Subcutaneous abdominal adipose tissue (tissue), 5 donors: Measurements from ENCODE around the gene KRTDAP.

Experiments used
- H3K27ac ChIP-seq: one replicate; pipeline ENCODE4 v1.7.0; 2013; ENCODE audit warnings: low read depth, mild to moderate bottlenecking, inconsistent platforms, low read length, moderate library complexity
- H3K27me3 ChIP-seq, 5 donors: one replicate each; pipeline ENCODE4 v1.7.0; 2013; ENCODE audit warnings: low read length in 5 of 5, inconsistent platforms in 1 of 5; ENCODE audit not compliant: control insufficient read depth in 5 of 5, insufficient read depth in 4 of 5
- H3K36me3 ChIP-seq, 5 donors: one replicate each; pipeline ENCODE4 v1.7.0; 2013; ENCODE audit warnings: low read length in 5 of 5; ENCODE audit not compliant: control insufficient read depth in 5 of 5, insufficient read depth in 5 of 5
- H3K4me1 ChIP-seq, 5 donors: one replicate each; pipeline ENCODE4 v1.7.0; 2013; ENCODE audit warnings: low read length in 5 of 5, mild to moderate bottlenecking in 3 of 5, moderate library complexity in 1 of 5; ENCODE audit not compliant: control insufficient read depth in 5 of 5, insufficient read depth in 5 of 5
- H3K4me3 ChIP-seq, 5 donors: one replicate each; pipeline ENCODE4 v1.7.0; 2013; ENCODE audit warnings: low read length in 5 of 5, low read depth in 1 of 5
- H3K9ac ChIP-seq, 5 donors: one replicate each; pipeline ENCODE4 v1.7.0; 2013; ENCODE audit warnings: low read length in 5 of 5, mild to moderate bottlenecking in 4 of 5, moderate library complexity in 3 of 5
- H3K9me3 ChIP-seq, 5 donors: one replicate each; pipeline ENCODE4 v1.7.0; 2013; ENCODE audit warnings: low read length in 5 of 5; ENCODE audit not compliant: control insufficient read depth in 5 of 5
- donor health status: healthy.
- donor health status: healthy.
- donor health status: healthy.
- donor health status: healthy.
- donor health status: healthy.

Gene KRTDAP, protein sequence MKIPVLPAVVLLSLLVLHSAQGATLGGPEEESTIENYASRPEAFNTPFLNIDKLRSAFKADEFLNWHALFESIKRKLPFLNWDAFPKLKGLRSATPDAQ

GRCh38 chr19:35490364-35490763, at the start of gene KRTDAP:
KRTDAP (minus strand) TSS chr19:35490464; CDS start chr19:35490442, 22 bp downstream.
- Histone ChIP-seq H3K27me3 (peaks cover 0 to 13% (median 8%) of the 10 kb centered on the region in 5 donors), H3K9me3 (no peaks in the 10 kb centered on the region), H3K4me1 (peaks cover 0 to 11% (median 4%) of the 10 kb centered on the region in 5 donors), H3K27ac (no peak within 1 kb of the TSS), H3K36me3 (no peaks in the 10 kb centered on the region), H3K9ac (no peak within 1 kb of the TSS), H3K4me3 (no peak within 1 kb of the TSS)

GRCh38 chr19:35539850-35540249, 49.6 kb upstream of the KRTDAP start:
- H3K27me3 ChIP-seq, result peaks cover 0 to 3% (median 0%) of the 10 kb centered on the region in 5 donors
- H3K36me3 ChIP-seq, result peaks cover 0 to 5% (median 0%) of the 10 kb centered on the region in 5 donors
- H3K27ac ChIP-seq, result no peak overlapping the region
- no peaks in the 10 kb centered on the region for H3K9me3 ChIP-seq
- H3K4me1 ChIP-seq, result peaks cover 0 to 9% (median 8%) of the 10 kb centered on the region in 5 donors
- H3K9ac ChIP-seq, result no peak overlapping the region
- H3K4me3 ChIP-seq, result no peak overlapping the region

GRCh38 chr19:35539314-35539713, 49.0 kb upstream of the KRTDAP start:
- peaks cover 0 to 5% (median 0%) of the 10 kb centered on the region in 5 donors for H3K36me3 ChIP-seq
- H3K27me3 ChIP-seq, result peaks cover 0 to 8% (median 2%) of the 10 kb centered on the region in 5 donors
- H3K27ac ChIP-seq, result no peak overlapping the region
- no peak overlapping the region for H3K9ac ChIP-seq
- H3K4me1 ChIP-seq, result peaks cover 0 to 4% (median 3%) of the 10 kb centered on the region in 5 donors
- no peaks in the 10 kb centered on the region for H3K9me3 ChIP-seq
- H3K4me3 ChIP-seq, result no peak overlapping the region

DNA sequence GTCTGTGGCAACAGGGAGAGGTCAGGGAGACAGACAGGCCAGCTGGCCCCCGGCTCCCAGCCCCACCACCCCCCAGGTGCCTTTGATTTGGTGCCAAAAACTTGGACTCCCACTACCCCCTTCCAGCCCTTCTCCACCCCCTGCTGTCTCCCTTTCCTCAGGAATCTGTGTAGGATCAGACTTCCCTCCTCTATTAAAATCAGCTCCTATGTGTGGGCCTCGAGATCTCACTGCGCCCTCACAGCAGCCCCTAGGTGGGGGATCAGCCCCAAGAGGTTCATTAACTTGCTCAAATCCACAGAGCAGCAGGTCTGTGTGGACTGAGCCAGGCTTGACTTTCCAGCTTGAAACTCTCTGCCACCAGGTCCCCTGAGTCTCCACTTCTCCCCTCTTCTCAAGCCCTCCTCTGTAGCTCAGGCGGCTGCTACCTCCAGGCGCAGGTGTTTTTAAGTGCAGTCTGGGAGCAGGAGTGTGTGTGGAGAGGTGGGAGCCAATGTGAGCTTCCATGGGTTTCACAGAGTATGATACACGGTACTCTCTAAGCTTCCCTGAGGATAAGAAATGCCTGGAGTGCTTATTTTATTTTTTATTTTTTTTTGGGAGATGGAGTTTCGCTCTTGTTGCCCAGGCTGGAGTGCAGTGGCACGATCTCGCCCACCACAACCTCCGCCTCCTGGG, 44.7 kb upstream of the KRTDAP start:
- H3K9me3 ChIP-seq, result no peaks in the 10 kb centered on the region
- peaks cover 17 to 34% (median 29%) of the 10 kb centered on the region in 5 donors for H3K27me3 ChIP-seq
- H3K9ac ChIP-seq, result no peak overlapping the region
- no peak overlapping the region for H3K27ac ChIP-seq
- peaks cover 0 to 16% (median 8%) of the 10 kb centered on the region in 5 donors for H3K4me1 ChIP-seq
- no peak overlapping the region for H3K4me3 ChIP-seq
- H3K36me3 ChIP-seq, result no peaks in the 10 kb centered on the region

- no peaks in the 10 kb centered on the region for H3K9me3 ChIP-seq
- no peak overlapping the region for H3K9ac ChIP-seq
- H3K36me3 ChIP-seq, result no peaks in the 10 kb centered on the region
- peaks cover 19 to 41% (median 38%) of the 10 kb centered on the region in 5 donors for H3K27me3 ChIP-seq
- H3K27ac ChIP-seq, result no peak overlapping the region
- peak overlapping the region in 1 of 5 donors; percentile 10 for H3K4me3 ChIP-seq
- peaks cover 0 to 16% (median 8%) of the 10 kb centered on the region in 5 donors for H3K4me1 ChIP-seq
These were observed 43.6 kb upstream of the KRTDAP start for GRCh38 chr19:35533822-35534392.

DNA sequence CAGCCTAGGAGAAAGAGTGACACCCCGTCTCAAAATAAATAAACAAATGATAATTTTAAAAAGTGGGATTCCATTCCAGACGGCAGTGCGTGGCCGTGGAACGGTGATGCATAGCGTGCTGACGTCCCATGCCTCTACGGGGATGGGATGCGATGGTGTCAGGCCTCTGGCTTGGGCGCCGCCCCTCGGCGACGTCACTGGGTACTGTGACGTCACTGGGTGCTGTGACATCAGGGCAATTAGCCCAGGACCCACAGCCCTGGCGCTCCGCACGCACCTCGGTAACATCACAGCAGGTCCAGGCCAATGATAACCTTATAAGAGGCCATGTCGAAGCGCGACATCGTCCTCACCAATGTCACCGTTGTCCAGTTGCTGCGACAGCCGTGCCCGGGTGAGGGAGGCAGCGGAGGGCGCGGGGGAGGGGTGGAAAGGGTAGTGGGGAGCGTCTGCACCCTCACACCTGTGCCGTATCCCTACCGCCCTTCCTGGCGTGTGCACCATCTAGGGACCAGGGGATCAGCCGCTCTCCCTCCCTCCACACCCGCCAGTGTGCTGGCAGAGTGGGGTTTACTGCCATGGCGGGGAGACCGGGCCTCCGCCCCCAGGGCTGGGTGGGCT, 43.0 kb upstream of the KRTDAP start, which contains the start of gene GAPDHS:
TSS of gene GAPDHS (plus strand) at position 256 of the 621 bp plus-strand sequence. CDS start at position 328, 72 bp downstream.
- H3K27me3 ChIP-seq, result peaks cover 25 to 46% (median 43%) of the 10 kb centered on the region in 5 donors
- H3K27ac ChIP-seq, result no peak within 1 kb of the TSS
- peaks cover 0 to 16% (median 8%) of the 10 kb centered on the region in 5 donors for H3K4me1 ChIP-seq
- no peaks in the 10 kb centered on the region for H3K36me3 ChIP-seq
- no peak within 1 kb of the TSS for H3K9ac ChIP-seq
- H3K4me3 ChIP-seq, result peak within 1 kb of the TSS in 1 of 5 donors; percentile 10
- no peaks in the 10 kb centered on the region for H3K9me3 ChIP-seq

DNA sequence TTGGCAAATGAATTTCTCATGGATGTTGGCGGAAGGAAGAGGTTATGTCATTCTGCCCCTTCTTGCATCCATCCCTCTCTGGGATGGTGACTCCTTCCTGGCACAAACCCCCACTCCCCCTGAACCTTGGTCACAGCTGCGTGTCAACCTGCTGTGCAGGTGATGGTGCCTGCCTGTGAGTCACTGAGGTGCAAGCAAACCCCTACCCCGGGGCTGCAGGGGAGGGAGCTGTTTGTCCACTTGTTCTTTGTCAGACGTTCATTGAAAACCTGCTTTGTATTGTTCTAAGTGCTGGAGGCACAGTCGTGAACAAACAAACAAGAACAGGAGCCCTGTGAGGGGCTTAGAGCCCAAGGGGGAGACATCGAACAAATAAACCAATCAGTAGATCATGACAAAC, 41.0 kb upstream of the KRTDAP start:
- Histone ChIP-seq H3K27me3 (peaks cover 25 to 57% (median 52%) of the 10 kb centered on the region in 5 donors), H3K4me1 (peaks cover 0 to 16% (median 8%) of the 10 kb centered on the region in 5 donors), H3K36me3 (no peaks in the 10 kb centered on the region), H3K27ac (no peak overlapping the region), H3K4me3 (no peak overlapping the region), H3K9ac (no peak overlapping the region), H3K9me3 (no peaks in the 10 kb centered on the region)

DNA sequence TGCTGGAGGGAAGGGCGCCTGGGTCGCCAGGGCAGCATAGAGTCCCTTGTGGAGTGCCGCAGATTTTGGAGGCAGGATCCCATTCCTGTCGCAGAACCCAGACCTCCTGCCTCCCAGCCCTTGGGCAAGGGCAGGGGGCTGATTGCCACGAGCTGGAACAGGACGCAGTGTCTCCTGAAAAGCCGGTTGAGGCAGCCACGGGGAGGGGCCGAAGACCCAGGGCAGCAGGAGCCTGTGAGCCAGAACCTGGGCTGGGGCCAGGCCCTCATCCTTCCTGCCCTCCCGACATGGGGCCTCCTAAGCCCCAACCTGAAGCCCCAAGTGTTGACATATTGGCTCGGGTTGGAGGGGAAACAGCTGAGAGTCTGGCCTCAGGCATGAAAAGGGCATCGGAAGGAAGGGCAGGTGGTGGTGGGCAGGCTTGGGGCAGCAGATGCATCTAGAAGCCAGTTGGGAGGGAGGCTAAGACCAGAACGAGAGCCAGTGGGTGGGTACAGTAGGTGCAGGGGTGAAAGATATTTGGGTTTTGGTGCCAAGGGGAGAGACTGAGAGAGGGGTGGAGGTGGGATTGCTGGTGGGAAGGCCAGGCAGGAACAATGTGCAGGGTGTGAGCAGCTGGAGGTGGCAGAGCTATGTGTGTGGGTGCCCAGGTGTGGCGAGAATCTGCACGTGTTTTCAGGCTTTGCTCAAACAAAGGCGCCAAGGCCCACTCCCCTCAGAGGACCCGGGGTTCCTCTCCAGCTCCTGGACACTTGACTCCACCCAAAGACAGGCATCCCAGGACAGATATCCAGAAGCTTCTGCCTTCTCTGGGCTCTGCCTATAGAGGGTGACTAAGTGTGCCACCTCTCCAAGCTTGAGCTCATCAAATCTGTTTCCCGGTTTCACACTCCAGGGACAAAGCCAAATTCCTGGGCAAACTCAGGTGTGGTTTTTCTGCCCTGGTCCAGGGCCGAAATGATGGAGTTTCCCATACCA, 39.3 kb upstream of the KRTDAP start:
- H3K4me3 ChIP-seq, result no peak overlapping the region
- no peaks in the 10 kb centered on the region for H3K36me3 ChIP-seq
- peaks cover 30 to 63% (median 57%) of the 10 kb centered on the region in 5 donors for H3K27me3 ChIP-seq
- H3K9me3 ChIP-seq, result no peaks in the 10 kb centered on the region
- H3K9ac ChIP-seq, result no peak overlapping the region
- H3K27ac ChIP-seq, result no peak overlapping the region
- H3K4me1 ChIP-seq, result peaks cover 0 to 16% (median 8%) of the 10 kb centered on the region in 5 donors
